SK-N-SH (cell line): ENCODE data around the gene JAG1.

Experiments
- CHD2 ChIP-seq: fragments of 150-350 bp; IDR thresholded peaks from 2 replicates; pipeline ENCODE4 v1.6.1; 2018; ENCODE audit warnings: low read length; ENCODE audit not compliant: partially characterized antibody
- CTCF ChIP-seq: fragments of 200-600 bp; sonication (generic); IDR thresholded peaks from 2 replicates; pipeline ENCODE4 v1.6.1; 2017; ENCODE audit warnings: antibody characterized with exemption, mild to moderate bottlenecking, moderate library complexity
- EP300 ChIP-seq, 2 experiments: IDR thresholded peaks; 2 replicates each; pipeline versions ENCODE4 v1.4.0 to v1.6.1; 2012; ENCODE audit warnings: borderline replicate concordance in 1 of 2, low read depth in 1 of 2, low read length in 1 of 2
- EZH2phosphoT487 ChIP-seq: fragments of 200-600 bp; sonication (generic); IDR thresholded peaks from 2 replicates; pipeline ENCODE4 v1.6.1; 2017; ENCODE audit warnings: low read depth, mixed run types, mild to moderate bottlenecking, antibody characterized with exemption, moderate library complexity, borderline replicate concordance
- FOXM1 ChIP-seq: IDR thresholded peaks from 2 replicates; pipeline ENCODE4 v1.4.0; 2012; ENCODE audit warnings: low read depth, mild to moderate bottlenecking
- MEF2A ChIP-seq: IDR thresholded peaks from 2 replicates; pipeline ENCODE4 v1.4.0; 2012; ENCODE audit warnings: low read depth, borderline replicate concordance
- RAD21 ChIP-seq: IDR thresholded peaks from 2 replicates; pipeline ENCODE4 v1.6.1; 2012; ENCODE audit warnings: mild to moderate bottlenecking, low read length
- SIN3A ChIP-seq: IDR thresholded peaks from 2 replicates; pipeline ENCODE4 v1.6.1; 2012; ENCODE audit warnings: low read depth, mild to moderate bottlenecking, low read length, moderate library complexity, borderline replicate concordance
- USF1 ChIP-seq: IDR thresholded peaks from 2 replicates; pipeline ENCODE4 v1.4.0; 2012; ENCODE audit warnings: low read depth, borderline replicate concordance
- USF2 ChIP-seq: fragments of 150-350 bp; IDR thresholded peaks from 2 replicates; pipeline ENCODE4 v1.6.1; 2017; ENCODE audit warnings: antibody characterized with exemption, low read length, low read depth, borderline replicate concordance

- TF ChIP-seq CTCF = no peak
- no peak for TF ChIP-seq RAD21
- no peak for TF ChIP-seq EZH2phosphoT487
- no peak for TF ChIP-seq FOXM1
- no peak for TF ChIP-seq USF1
- no peak for TF ChIP-seq SIN3A
- no peak for TF ChIP-seq MEF2A
- no peak for TF ChIP-seq EP300 (IDR thresholded peaks at IDR 0.05; ENCODE audit: borderline replicate concordance in 1 of 2, low read depth in 1 of 2, low read length in 1 of 2)
- TF ChIP-seq CHD2 = no peak
- TF ChIP-seq USF2 = no peak
Observed at GRCh38 chr20:10652185-10652584, 21.6 kb downstream of the JAG1 start.
